ENCODE measurements around the gene ZCCHC4.
A peak's percentile ranks its signal among the peaks of the same experiment; 100 is the strongest.

ZCCHC4 gene

GRCh38 chr4:25312496-25313200, at the start of gene ZCCHC4:
Gene ZCCHC4, plus strand, starts transcription at chr4:25312774. Its CDS starts 36 bp downstream, at chr4:25312810.
- peak; percentile 72 to 82 for DNase-seq

GRCh38 chr4:25271866-25272265, 40.7 kb upstream of the ZCCHC4 start:
- DNase-seq: no peak

GRCh38 chr4:25280210-25280609, 32.4 kb upstream of the ZCCHC4 start:
- DNase-seq: no peak

- DNase-seq: no peak
Observed at GRCh38 chr4:25283948-25284347, 28.6 kb upstream of the ZCCHC4 start.

- DNase-seq: no peak
Observed at GRCh38 chr4:25284466-25284865, 28.1 kb upstream of the ZCCHC4 start.

- no peak for DNase-seq
Observed at GRCh38 chr4:25290490-25291067, 22.0 kb upstream of the ZCCHC4 start.

GRCh38 chr4:25291158-25291733, 21.3 kb upstream of the ZCCHC4 start:
- DNase-seq: no peak

- DNase-seq: no peak
Observed at GRCh38 chr4:25297528-25298242, 14.9 kb upstream of the ZCCHC4 start.

- DNase-seq: no peak
Observed at GRCh38 chr4:25299476-25300203, 12.9 kb upstream of the ZCCHC4 start.

GRCh38 chr4:25301471-25301870, 11.1 kb upstream of the ZCCHC4 start:
- DNase-seq: no peak

- no peak for DNase-seq
Observed at GRCh38 chr4:25302626-25303025, 9.9 kb upstream of the ZCCHC4 start.

GRCh38 chr4:25303578-25303977, 9.0 kb upstream of the ZCCHC4 start:
- no peak for DNase-seq

- no peak for DNase-seq
Observed at GRCh38 chr4:25306518-25307057, 6.0 kb upstream of the ZCCHC4 start.

GRCh38 chr4:25307596-25307995, 5.0 kb upstream of the ZCCHC4 start:
- no peak for DNase-seq

GRCh38 chr4:25308306-25308705, 4.3 kb upstream of the ZCCHC4 start:
- peak in 1 of 2 experiments; percentile 7 for DNase-seq

GRCh38 chr4:25308761-25309160, 3.8 kb upstream of the ZCCHC4 start:
- DNase-seq: no peak

- peak; percentile 8 to 33 for DNase-seq
Observed at GRCh38 chr4:25310066-25310802, 2.3 kb upstream of the ZCCHC4 start.

GRCh38 chr4:25310803-25311166, 1.8 kb upstream of the ZCCHC4 start:
- DNase-seq: no peak

- no peak for DNase-seq
Observed at GRCh38 chr4:25313201-25313895, 774 bp downstream of the ZCCHC4 start.

- DNase-seq: no peak
Observed at GRCh38 chr4:25320336-25320735, 7.8 kb downstream of the ZCCHC4 start.

- peak; percentile 84 to 92 for DNase-seq
Observed at GRCh38 chr4:25320773-25321172, 8.2 kb downstream of the ZCCHC4 start.
